Stimulated activated CD8-positive, alpha-beta memory T cell treated with anti-CD3 and anti-CD28 coated beads, Interleukin-15, amount 100 ng/mL, for 48 hours (primary cell): ENCODE measurements around the gene HNRNPAB.
"Not testable (repeated sequence)": the region's sequence is repeated elsewhere in the genome, so short reads cannot be mapped to it uniquely, and the experiment has no call there.

ENCODE experiments used
- DNase-seq, 2 donors: peaks; one replicate each; pipeline ENCODE4 v3.0.0-alpha.2; 2020; ENCODE audit warnings: low read depth in 2 of 2

Gene HNRNPAB

DNA sequence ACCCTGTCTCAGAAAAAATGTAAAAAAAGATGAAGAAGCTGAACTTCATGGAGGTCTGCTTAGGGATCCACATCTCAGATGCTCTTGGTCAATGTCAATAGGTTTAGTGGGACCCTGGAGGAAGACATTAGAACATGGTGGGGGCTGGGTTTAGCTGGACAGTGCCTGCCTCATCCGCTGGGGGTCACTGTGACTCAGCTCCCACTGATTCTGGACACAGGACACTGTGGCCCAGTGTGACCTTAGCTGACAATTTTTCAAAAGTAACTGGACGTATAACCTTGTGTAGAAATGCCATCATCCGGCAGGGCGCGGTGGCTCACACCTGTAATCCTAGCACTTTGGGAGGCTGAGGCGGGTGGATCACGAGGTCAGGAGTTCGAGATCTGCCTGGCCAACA is 7.3 kb upstream of the HNRNPAB start:
- DNase-seq = no peak

DNA sequence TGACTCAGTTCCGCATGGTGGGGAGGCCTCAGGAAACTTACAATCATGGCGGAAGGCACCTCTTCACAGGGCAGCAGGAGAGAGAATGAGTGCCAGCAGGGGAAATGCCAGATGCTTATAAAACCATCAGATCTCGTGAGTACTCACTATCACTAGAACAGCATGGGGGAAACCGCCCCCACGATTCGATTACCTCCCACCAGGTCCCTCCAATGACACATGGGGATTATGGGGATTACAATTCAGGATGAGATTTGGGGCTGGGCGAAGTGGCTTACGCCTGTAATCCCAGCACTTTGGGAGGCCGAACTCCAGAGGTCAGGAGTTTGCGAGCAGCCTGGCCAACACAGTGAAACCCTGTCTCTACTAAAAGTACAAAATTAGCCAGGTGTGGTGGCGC is 6.2 kb upstream of the HNRNPAB start:
- DNase-seq = not testable (repeated sequence)

GRCh38 chr5:178198706-178199105 is 5.6 kb upstream of the HNRNPAB start:
- no peak for DNase-seq

DNA sequence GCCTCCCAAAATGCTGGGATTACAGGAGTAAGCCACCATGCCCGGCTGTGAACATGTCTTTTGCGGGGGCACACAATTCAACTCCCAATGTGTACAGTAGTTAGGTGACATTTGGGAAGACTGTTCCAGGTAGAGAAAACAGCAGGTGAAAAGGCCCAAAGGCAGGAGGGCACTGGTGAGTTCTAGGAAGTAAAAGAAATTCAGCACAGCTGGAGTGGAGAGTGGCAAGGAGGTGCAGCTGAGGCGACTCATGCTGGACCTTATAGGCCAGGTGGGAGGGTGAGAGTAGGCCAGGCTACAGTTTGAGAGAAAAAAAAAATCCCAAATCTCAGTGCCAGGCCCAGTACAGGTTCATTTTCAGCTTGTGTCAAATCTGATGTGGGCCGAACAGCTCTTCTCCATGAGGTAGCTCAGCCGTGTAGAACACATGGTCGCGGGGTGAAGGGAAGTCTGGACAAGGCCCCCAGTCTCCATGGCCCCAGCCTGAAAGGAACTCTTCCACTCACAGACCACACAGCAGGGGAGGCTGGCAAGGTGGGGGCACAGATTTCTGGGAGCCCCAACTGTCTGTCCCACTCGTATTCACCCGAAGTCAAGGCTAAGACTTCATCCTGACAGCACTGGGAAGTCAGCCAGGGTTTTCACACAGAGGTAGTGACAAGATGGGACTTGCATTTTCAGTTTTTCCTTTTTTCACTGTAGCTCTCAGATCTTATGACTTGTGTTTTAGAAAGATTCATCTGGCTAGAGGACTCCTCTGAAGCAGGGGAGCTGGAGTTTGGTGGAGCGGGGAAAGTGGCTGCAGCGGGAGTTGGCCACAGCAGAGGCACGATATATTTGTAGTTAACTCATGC is 4.5 kb upstream of the HNRNPAB start:
- DNase-seq = no peak

GRCh38 chr5:178201221-178201926 is 3.0 kb upstream of the HNRNPAB start:
- no peak for DNase-seq

DNA sequence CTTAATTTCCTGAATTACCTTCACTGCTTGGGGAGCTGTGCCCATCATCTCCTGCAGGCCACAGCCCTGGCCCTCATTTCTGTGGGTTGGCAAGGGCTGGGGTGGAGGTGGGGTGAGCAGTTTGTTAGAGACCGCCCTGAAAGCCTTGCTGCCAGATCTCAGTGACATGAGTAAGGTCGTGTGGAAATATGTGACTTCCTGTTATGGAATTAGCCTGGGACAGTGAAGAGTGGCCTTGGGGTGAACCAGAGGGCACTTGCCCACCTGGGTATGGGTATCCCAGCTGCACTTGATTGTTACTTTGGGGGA is 2.5 kb upstream of the HNRNPAB start:
- DNase-seq = no peak

- DNase-seq = no peak
These were observed 1.8 kb upstream of the HNRNPAB start for GRCh38 chr5:178202541-178202940.

GRCh38 chr5:178203670-178204181 is 607 bp upstream of the HNRNPAB start:
- no peak for DNase-seq

GRCh38 chr5:178204935-178205748 is 809 bp downstream of the HNRNPAB start:
- peak; percentile 74 to 75 for DNase-seq

- DNase-seq = no peak
These were observed 1.4 kb downstream of the HNRNPAB start for GRCh38 chr5:178205749-178206047.

DNA sequence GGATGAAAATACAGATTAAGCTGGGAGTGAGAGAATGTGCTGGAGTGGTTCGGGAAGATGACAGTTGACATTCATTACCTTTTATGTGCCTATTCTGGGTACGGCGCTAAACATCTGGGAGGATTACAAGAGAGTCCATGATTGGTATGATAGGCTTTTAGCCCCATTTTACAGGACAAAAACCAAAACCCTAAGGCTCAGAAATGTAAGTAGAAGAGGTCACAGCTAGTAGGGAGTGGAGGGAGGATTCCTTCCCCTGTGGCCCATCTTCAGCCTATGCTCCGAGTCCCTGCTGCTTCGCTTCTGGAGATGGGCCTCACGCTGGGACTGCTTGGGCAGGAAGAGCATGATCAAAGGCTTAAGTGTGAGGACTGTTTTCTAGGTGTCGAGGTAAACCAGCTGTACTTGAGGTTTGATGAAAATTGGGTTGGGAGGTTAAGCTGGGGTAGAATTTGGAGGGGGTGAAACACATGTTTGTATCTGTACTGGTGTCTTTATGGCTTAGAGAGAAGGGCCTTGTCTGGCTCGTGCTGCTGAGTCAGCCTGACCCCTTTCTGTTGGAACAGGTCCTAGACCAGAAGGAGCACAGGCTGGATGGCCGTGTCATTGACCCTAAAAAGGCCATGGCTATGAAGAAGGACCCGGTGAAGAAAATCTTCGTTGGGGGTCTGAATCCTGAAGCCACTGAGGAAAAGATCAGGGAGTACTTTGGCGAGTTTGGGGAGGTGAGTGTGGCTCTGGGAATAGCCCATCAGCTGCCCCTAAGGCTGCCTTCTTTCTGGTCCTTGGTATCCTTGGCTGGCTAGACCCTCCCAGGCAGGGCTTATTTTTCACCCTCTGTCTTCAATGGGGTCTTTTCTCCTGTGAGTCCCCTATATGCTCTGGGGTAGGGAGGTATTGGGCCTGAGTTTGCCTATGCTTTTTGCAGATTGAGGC is 2.1 kb downstream of the HNRNPAB start:
- DNase-seq = no peak

GRCh38 chr5:178207183-178207916 is 3.0 kb downstream of the HNRNPAB start:
- no peak for DNase-seq

DNA sequence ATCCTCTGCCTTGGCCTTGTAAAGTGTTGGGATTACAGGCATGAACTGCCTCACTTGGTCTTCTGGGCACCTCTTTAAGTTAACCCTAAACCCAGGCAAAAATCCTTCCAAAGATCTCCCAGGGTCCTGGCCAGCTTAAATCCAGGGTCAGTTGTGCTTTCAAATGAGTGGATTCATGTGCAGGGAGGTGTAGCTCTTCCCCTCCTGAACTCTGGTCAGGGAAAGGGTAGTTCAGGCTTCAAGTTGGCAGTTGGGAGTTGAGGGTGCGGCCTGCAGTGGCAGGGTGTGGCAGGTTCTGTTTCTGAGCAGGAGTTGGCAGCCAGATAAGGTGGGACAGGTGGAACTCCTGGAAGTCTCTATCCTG is 3.6 kb downstream of the HNRNPAB start:
- no peak for DNase-seq

GRCh38 chr5:178208540-178209227 is 4.4 kb downstream of the HNRNPAB start:
- DNase-seq = no peak

DNA sequence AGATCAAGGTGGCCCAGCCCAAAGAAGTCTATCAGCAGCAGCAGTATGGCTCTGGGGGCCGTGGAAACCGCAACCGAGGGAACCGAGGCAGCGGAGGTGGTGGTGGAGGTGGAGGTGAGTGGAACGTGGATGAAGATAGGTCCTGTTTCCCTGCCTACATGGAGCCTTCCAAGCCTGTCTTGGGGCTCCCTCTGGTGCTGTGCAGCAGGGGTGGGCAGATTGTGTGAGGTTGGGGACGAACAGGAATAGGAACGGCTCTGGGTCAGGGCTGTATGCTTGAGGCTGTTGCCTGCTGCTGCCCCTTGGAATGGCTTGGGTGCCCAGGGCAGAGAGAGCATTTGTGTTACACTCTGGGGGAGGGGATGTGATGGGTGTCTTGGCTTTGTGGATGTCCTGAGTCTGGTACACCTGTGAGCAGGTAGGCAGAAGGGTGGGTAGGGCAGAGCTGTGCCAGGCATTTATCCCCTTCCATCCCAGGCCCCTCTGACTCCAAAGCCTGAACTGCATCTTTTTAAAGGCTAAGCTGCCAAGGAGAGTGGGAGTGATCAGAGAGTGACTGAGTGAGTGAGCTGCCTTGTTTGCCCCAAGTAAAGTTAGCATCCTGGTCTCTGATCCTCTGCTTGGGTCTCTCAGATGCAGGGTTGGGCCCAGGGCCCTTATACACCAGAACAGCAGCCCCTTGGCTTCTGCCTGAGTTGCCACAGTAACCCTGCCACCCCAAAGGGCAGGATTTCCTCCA is 5.2 kb downstream of the HNRNPAB start:
- no peak for DNase-seq

- no peak for DNase-seq
These were observed 5.8 kb downstream of the HNRNPAB start for GRCh38 chr5:178210073-178210535.

DNA sequence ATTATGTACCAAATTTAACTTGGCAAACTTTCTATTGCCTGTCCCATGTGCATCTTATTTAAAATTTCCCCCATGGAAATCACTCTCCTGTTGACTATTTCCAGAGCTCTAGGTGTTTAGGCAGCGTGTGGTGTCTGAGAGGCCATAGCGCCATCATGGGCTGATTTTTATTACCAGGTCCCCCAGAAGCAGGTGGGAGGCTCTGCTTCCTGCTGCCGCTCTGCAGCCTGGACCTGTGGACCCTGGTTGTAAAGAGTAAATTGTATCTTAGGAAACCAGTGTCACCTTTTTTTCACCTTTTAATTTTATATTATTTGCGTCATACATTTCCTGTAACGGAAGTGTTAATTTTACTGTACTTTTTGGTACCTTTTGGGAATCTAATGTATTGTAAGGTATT is 6.4 kb downstream of the HNRNPAB start:
- no peak for DNase-seq

- DNase-seq = no peak
These were observed 7.0 kb downstream of the HNRNPAB start for GRCh38 chr5:178211095-178212048.
